WTC11 (cell line): ENCODE data around the gene EZR. TPM values are rescaled to one million over a fixed set of nuclear protein-coding genes. Genes with fewer than 3 reads are reported as not detected.
"Not testable (repeated sequence)": the region's sequence is repeated elsewhere in the genome, so short reads cannot be mapped to it uniquely, and the experiment has no call there.

Experiments
- ATAC-seq: fragments of 200-7000 bp; cut with Tn5 transposase; 2 replicates; pipeline ENCODE4 v1.10.0; 2021; ENCODE audit warnings: mild to moderate bottlenecking, moderate library complexity
- CTCF ChIA-PET: fragments of 300-600 bp; sonication (Branson Sonifier 250); formaldehyde crosslinking; loops from one replicate; lab custom pipeline; 2021; ENCODE audit warnings: antibody characterized with exemption; lab: Charles Lee
- POLR2A ChIA-PET: fragments of 350-600 bp; sonication (Branson Sonifier 250); formaldehyde crosslinking; loops from one replicate; lab custom pipeline; 2021; ENCODE audit warnings: antibody characterized with exemption; lab: Charles Lee
- DNase-seq: peaks from one replicate; pipeline ENCODE4 v3.0.0; 2021; ENCODE audit warnings: low spot score
- H3K27ac Mint-ChIP-seq: 2 replicates; pipeline ENCODE4 v1.8.0; 2021; ENCODE audit warnings: mixed read lengths
- H3K27me3 Mint-ChIP-seq: 2 replicates; pipeline ENCODE4 v1.8.0; 2021; ENCODE audit warnings: low read depth, mild to moderate bottlenecking, moderate library complexity, mixed read lengths
- H3K36me3 Mint-ChIP-seq: 2 replicates; pipeline ENCODE4 v1.8.0; 2021; ENCODE audit warnings: mixed read lengths
- H3K4me1 Mint-ChIP-seq: 2 replicates; pipeline ENCODE4 v1.8.0; 2022; ENCODE audit warnings: mixed read lengths
- H3K4me3 Mint-ChIP-seq: 2 replicates; pipeline ENCODE4 v1.8.0; 2021; ENCODE audit warnings: mild to moderate bottlenecking, moderate library complexity, mixed read lengths
- H3K9me3 Mint-ChIP-seq: 2 replicates; pipeline ENCODE4 v1.8.0; 2021; ENCODE audit warnings: mixed read lengths
- CREB1 ChIP-seq: sonication (generic); formaldehyde crosslinking; IDR thresholded peaks from 2 replicates; pipeline ENCODE4 v1.8.0; 2023; ENCODE audit warnings: mild to moderate bottlenecking, missing genetic modification reagents
- ETV6 ChIP-seq: sonication (generic); formaldehyde crosslinking; IDR thresholded peaks from 2 replicates; pipeline ENCODE4 v1.8.1; 2022; ENCODE audit warnings: mild to moderate bottlenecking, missing genetic modification reagents
- MYBL2 ChIP-seq: sonication (generic); formaldehyde crosslinking; IDR thresholded peaks from 2 replicates; pipeline ENCODE4 v1.8.1; 2023; ENCODE audit warnings: mild to moderate bottlenecking, moderate library complexity, missing genetic modification reagents
- SMAD3 ChIP-seq: sonication (generic); formaldehyde crosslinking; IDR thresholded peaks from 2 replicates; pipeline ENCODE4 v1.8.0; 2022; ENCODE audit warnings: missing genetic modification reagents, mild to moderate bottlenecking, borderline replicate concordance
- ZNF219 ChIP-seq: sonication (generic); formaldehyde crosslinking; IDR thresholded peaks from 2 replicates; pipeline ENCODE4 v1.8.0; 2023; ENCODE audit warnings: missing genetic modification reagents, mild to moderate bottlenecking, borderline replicate concordance
- ZNF317 ChIP-seq: sonication (generic); formaldehyde crosslinking; IDR thresholded peaks from 2 replicates; pipeline ENCODE4 v1.8.1; 2023; ENCODE audit warnings: low read depth, mild to moderate bottlenecking, moderate library complexity, missing genetic modification reagents, borderline replicate concordance
- ZNF423 ChIP-seq: fragments of 250-450 bp; sonication (Bioruptor Pico); IDR thresholded peaks from 2 replicates; pipeline ENCODE4 v2.1.2; 2022; ENCODE audit warnings: mild to moderate bottlenecking, moderate library complexity
- total RNA-seq: library from RNA; stranded (reverse); gene quantifications from 3 replicates; pipeline ENCODE4 v1.2.3, GENCODE V29; 2021
- TF ChIP-seq, protein P1 (sequence below): sonication (generic); formaldehyde crosslinking; IDR thresholded peaks from 2 replicates; pipeline ENCODE4 v1.8.0; 2022; ENCODE audit warnings: mild to moderate bottlenecking, missing genetic modification reagents
- TF ChIP-seq, protein P2 (sequence below): sonication (generic); formaldehyde crosslinking; IDR thresholded peaks from 2 replicates; pipeline ENCODE4 v1.8.1; 2023; ENCODE audit warnings: mild to moderate bottlenecking, missing genetic modification reagents
- TF ChIP-seq, protein P3 (sequence below): fragments of 250-450 bp; sonication (Bioruptor Pico); IDR thresholded peaks from 2 replicates; pipeline ENCODE4 v1.9.0; 2021; ENCODE audit warnings: mild to moderate bottlenecking
- TF ChIP-seq, protein P4 (sequence below): fragments of 250-450 bp; sonication (Bioruptor Pico); IDR thresholded peaks from 2 replicates; pipeline ENCODE4 v2.1.2; 2022; ENCODE audit warnings: mild to moderate bottlenecking, moderate library complexity
- TF ChIP-seq, protein P5 (sequence below): sonication (generic); formaldehyde crosslinking; IDR thresholded peaks from 2 replicates; pipeline ENCODE4 v1.8.1; 2022; ENCODE audit warnings: low read depth, missing genetic modification reagents, borderline replicate concordance

The EZR gene
- total RNA-seq, 1 experiment from 2014 or later = 215 TPM

DNA sequence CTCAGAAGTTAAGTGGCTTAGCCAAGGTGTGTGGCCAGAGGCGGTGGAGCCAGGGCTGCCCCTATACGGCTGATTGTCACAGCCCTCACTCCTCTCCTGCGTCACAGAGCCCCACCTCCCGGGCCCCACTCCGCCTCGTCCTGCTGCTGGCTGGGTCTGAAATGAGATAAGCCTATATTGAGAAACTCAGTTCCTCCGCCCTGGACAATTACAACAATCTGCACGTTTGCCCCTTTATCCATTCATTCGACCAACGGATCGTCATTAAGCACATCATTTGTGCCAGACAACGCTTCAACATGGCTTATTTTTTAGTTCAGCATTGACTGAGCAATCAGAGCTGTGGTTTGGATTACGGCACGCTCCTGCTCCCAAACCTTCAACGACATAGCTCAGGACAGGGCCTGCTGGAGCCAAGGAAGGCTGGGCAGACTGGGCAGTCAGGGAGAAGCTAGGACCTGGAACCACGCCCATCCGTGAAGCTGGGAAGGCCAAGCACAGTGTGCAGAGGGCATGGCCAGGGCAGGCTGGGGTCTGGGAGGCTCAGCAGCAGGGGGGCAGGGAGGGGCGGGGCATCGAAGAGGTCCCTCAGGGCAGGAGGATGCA, 16.6 kb upstream of the EZR start:
- TF ChIP-seq SMAD3 (no peak), ZNF423 (CRISPR knock-in tag) (no peak), CREB1 (no peak), ZNF317 (CRISPR knock-in tag) (no peak)
- TF ChIP-seq, protein P1, sequence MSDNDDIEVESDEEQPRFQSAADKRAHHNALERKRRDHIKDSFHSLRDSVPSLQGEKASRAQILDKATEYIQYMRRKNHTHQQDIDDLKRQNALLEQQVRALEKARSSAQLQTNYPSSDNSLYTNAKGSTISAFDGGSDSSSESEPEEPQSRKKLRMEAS = 0 out of 2 replicates have a peak, but pooled peaks have one; percentile 8
- no peak overlapping the region for H3K27ac Mint-ChIP-seq
- POLR2A ChIA-PET = no interaction called here
- ATAC-seq (peak; percentile 86), DNase-seq (peak; percentile 37)
- peaks cover 20% of the 10 kb centered on the region for H3K4me1 Mint-ChIP-seq
- no peaks in the 10 kb centered on the region; the same call in 1 of the 2 replicates for H3K27me3 Mint-ChIP-seq
- CTCF ChIA-PET = interaction anchor here (0.6 to 0.9 kb wide), 2 partner anchors 36 to 164 kb away, joined by 3 read pairs; partner anchors contain the start of gene RSPH3
- peaks cover 3% of the 10 kb centered on the region; the same call in 1 of the 2 replicates for H3K36me3 Mint-ChIP-seq
- H3K4me3 Mint-ChIP-seq = no peak overlapping the region
- H3K9me3 Mint-ChIP-seq = peaks cover 4% of the 10 kb centered on the region

DNA sequence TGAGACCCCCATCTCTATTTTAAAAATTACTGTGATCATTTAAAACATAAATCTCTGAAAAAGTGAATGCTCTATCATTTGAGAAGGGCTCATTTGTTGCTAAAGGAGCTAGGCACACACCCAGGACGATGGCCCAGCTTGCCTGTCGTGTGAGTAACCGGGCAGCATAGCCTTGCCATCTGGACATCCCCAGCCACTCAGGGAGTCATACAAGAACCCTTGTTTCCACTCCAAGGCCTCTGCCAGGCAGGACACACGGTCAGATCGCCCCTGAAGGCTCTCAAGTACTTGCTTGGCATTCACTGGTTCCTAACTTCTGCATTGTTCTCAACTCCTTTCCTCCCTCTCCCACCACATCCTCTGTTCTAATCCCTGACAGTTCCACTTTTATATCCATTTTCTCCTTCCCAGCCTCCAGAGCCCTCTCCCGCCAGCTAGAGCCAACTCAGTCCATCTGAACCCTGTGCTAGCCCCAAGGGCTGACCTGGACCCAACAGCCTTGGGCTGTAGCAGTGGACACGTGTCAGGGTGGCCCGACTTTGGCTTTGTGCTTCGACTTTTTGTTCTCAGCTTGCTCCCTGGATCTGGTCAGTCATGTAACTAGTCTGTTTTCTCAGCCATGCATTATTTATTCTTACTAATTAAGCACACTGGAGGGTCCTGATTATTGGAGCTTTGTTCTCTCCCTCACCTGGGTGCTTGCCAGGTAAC, 15.7 kb upstream of the EZR start:
- ATAC-seq = no peak
- Mint-ChIP-seq H3K36me3 (no peaks in the 10 kb centered on the region), H3K27me3 (no peaks in the 10 kb centered on the region; the same call in 1 of the 2 replicates), H3K4me1 (peaks cover 20% of the 10 kb centered on the region), H3K4me3 (no peak overlapping the region)
- CTCF ChIA-PET = no interaction called here
- TF ChIP-seq, protein P2, sequence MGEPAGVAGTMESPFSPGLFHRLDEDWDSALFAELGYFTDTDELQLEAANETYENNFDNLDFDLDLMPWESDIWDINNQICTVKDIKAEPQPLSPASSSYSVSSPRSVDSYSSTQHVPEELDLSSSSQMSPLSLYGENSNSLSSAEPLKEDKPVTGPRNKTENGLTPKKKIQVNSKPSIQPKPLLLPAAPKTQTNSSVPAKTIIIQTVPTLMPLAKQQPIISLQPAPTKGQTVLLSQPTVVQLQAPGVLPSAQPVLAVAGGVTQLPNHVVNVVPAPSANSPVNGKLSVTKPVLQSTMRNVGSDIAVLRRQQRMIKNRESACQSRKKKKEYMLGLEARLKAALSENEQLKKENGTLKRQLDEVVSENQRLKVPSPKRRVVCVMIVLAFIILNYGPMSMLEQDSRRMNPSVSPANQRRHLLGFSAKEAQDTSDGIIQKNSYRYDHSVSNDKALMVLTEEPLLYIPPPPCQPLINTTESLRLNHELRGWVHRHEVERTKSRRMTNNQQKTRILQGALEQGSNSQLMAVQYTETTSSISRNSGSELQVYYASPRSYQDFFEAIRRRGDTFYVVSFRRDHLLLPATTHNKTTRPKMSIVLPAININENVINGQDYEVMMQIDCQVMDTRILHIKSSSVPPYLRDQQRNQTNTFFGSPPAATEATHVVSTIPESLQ (CRISPR knock-in tag) = no peak
- TF ChIP-seq, protein P1 = 0 out of 2 replicates have a peak, but pooled peaks have one; percentile 9
- TF ChIP-seq, all 79 proteins: peak for 1
- no peak for DNase-seq
- Mint-ChIP-seq H3K27ac (0 out of 2 replicates have a peak overlapping the region, but pooled peaks have one; percentile 20), H3K9me3 (no peaks in the 10 kb centered on the region)
- POLR2A ChIA-PET = no interaction called here

DNA sequence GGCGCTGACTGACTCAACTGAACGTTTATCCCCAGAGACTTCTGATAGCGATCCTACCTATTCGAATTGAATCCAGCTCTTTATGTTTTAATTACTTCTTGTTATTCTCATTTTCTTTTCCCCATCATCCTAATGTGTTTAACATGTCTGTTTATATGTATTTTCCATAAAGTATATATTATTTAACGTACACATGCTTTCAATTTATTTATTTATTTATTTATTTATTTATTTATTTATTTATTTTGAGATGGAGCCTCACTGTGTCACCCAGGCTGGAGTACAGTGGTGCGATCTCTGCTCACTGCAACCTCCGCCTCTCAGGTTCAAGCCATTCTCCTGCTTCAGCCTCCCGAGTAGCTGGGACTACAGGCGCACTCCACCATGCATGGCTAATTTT, 13.6 kb upstream of the EZR start:
- not testable (repeated sequence) for H3K4me3 Mint-ChIP-seq, H3K9me3 Mint-ChIP-seq, H3K27me3 Mint-ChIP-seq, H3K36me3 Mint-ChIP-seq, ATAC-seq, H3K27ac Mint-ChIP-seq, DNase-seq
- ChIA-PET POLR2A (interaction anchor here (1.0 kb wide), 1 partner anchor 10 kb away, joined by 3 read pairs; no protein-coding TSS in a partner anchor), CTCF (interaction anchor here (0.6 to 1.0 kb wide), 3 partner anchors 114 to 1615 kb away, joined by 3 to 5 read pairs (median 4); no protein-coding TSS in a partner anchor)
- peaks cover 15% of the 10 kb centered on the region for H3K4me1 Mint-ChIP-seq

DNA sequence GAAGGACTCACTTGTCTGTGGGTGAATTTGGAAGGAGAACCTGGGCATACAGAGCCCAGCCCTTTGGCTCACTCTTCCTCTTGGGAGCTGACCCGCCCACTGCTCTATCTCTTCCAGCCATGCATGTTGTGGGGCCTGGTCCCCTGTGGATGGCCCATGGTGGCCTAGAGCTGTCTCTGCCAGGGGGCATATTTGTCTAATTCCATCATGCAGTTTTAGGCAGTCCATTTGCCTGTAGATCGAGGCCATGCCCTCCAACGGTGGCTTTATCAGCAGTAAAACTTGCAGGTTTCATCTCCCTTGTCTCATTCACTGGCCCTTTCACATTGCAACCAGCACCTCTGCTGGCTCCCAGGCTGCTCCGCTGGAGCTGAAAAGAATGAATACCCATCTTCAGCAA, 12.9 kb upstream of the EZR start:
- Mint-ChIP-seq H3K27ac (no peak overlapping the region), H3K9me3 (no peaks in the 10 kb centered on the region), H3K27me3 (no peaks in the 10 kb centered on the region; the same call in 1 of the 2 replicates), H3K36me3 (no peaks in the 10 kb centered on the region), H3K4me3 (no peak overlapping the region), H3K4me1 (peaks cover 15% of the 10 kb centered on the region)
- DNase-seq = no peak
- CTCF ChIA-PET = interaction anchor here (0.8 to 1.0 kb wide), 2 partner anchors 113 to 140 kb away, joined by 3 to 4 read pairs; no protein-coding TSS in a partner anchor
- POLR2A ChIA-PET = interaction anchor here (1.0 kb wide), 1 partner anchor 11 kb away, joined by 3 read pairs; no protein-coding TSS in a partner anchor
- no peak for ATAC-seq
- TF ChIP-seq, protein P3, sequence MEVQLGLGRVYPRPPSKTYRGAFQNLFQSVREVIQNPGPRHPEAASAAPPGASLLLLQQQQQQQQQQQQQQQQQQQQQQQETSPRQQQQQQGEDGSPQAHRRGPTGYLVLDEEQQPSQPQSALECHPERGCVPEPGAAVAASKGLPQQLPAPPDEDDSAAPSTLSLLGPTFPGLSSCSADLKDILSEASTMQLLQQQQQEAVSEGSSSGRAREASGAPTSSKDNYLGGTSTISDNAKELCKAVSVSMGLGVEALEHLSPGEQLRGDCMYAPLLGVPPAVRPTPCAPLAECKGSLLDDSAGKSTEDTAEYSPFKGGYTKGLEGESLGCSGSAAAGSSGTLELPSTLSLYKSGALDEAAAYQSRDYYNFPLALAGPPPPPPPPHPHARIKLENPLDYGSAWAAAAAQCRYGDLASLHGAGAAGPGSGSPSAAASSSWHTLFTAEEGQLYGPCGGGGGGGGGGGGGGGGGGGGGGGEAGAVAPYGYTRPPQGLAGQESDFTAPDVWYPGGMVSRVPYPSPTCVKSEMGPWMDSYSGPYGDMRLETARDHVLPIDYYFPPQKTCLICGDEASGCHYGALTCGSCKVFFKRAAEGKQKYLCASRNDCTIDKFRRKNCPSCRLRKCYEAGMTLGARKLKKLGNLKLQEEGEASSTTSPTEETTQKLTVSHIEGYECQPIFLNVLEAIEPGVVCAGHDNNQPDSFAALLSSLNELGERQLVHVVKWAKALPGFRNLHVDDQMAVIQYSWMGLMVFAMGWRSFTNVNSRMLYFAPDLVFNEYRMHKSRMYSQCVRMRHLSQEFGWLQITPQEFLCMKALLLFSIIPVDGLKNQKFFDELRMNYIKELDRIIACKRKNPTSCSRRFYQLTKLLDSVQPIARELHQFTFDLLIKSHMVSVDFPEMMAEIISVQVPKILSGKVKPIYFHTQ (CRISPR knock-in tag) = no peak
- TF ChIP-seq ETV6 (CRISPR knock-in tag) = no peak
- no peak for TF ChIP-seq ZNF219 (CRISPR knock-in tag)
- TF ChIP-seq, protein P4, sequence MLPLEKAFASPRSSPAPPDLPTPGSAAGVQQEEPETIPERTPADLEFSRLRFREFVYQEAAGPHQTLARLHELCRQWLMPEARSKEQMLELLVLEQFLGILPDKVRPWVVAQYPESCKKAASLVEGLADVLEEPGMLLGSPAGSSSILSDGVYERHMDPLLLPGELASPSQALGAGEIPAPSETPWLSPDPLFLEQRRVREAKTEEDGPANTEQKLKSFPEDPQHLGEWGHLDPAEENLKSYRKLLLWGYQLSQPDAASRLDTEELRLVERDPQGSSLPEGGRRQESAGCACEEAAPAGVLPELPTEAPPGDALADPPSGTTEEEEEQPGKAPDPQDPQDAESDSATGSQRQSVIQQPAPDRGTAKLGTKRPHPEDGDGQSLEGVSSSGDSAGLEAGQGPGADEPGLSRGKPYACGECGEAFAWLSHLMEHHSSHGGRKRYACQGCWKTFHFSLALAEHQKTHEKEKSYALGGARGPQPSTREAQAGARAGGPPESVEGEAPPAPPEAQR (CRISPR knock-in tag) = no peak
- no peak for TF ChIP-seq MYBL2
- TF ChIP-seq, protein P5, sequence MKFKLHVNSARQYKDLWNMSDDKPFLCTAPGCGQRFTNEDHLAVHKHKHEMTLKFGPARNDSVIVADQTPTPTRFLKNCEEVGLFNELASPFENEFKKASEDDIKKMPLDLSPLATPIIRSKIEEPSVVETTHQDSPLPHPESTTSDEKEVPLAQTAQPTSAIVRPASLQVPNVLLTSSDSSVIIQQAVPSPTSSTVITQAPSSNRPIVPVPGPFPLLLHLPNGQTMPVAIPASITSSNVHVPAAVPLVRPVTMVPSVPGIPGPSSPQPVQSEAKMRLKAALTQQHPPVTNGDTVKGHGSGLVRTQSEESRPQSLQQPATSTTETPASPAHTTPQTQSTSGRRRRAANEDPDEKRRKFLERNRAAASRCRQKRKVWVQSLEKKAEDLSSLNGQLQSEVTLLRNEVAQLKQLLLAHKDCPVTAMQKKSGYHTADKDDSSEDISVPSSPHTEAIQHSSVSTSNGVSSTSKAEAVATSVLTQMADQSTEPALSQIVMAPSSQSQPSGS = no peak
